DMS114 treated with DMSO at 0.1 percent for 48 hours (cell line): ENCODE measurements around the gene HIGD2A.

ENCODE experiments used
- DNase-seq: peaks from one replicate; lab custom pipeline; 2025; ENCODE audit not compliant: unreplicated experiment; lab: John Stamatoyannopoulos, UW

HIGD2A gene, protein sequence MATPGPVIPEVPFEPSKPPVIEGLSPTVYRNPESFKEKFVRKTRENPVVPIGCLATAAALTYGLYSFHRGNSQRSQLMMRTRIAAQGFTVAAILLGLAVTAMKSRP

DNA sequence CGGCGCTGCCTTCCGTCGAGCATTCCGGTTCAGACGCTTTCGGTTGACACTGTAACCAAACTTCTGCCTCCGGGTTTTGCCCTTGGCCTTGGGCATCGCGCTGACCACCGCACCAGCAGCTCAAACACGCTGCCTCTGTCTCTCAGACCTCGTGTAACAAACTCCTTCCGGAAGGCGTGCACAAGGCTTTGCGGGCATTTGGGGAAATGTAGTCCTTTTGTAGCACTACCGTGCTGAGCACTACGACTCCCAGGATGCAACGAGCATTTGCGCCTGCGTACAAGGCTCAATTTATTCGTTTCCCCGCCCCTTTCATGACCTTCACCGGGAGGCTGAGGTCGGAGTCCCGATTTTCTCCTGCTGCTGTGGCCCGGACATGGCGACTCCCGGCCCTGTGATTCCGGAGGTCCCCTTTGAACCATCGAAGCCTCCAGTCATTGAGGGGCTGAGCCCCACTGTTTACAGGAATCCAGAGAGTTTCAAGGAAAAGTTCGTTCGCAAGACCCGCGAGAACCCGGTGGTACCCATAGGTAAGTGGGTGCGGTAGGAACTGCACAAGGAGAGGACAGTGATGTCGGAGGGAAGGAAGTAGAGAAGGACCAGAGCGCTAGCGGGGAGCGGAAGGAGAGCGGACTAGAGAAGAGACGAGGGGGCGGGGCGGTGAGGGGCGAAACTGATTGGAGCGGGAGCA is at the start of gene HIGD2A, which contains the start of gene NOP16:
Gene HIGD2A, plus strand, starts transcription at position 308 of the 691 bp plus-strand sequence. Its CDS starts 69 bp downstream, at position 377.
Gene NOP16, minus strand, starts transcription at position 155 of the 691 bp plus-strand sequence. Its CDS starts 59 bp downstream, at position 96.
- peak; percentile 99 for DNase-seq

DNA sequence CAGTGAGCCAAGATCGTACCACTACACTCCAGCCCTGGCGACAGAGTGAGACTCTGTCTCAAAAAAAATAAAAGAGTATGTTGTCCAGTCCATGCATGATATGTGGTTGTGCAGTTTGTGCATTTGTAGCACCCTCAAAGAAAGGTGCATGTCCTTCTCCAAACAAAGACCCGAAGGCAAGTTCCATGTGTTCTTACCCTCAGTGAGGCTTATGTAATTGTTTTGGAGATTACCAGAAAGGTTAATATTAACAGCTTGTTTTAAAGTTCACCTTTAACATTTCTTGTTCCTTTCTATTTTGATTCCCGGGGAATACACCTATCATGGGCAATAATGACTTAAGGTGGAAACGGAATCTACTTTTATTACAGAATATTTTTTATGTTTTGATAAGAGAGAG is 49.2 kb upstream of the HIGD2A start:
- no peak for DNase-seq

DNA sequence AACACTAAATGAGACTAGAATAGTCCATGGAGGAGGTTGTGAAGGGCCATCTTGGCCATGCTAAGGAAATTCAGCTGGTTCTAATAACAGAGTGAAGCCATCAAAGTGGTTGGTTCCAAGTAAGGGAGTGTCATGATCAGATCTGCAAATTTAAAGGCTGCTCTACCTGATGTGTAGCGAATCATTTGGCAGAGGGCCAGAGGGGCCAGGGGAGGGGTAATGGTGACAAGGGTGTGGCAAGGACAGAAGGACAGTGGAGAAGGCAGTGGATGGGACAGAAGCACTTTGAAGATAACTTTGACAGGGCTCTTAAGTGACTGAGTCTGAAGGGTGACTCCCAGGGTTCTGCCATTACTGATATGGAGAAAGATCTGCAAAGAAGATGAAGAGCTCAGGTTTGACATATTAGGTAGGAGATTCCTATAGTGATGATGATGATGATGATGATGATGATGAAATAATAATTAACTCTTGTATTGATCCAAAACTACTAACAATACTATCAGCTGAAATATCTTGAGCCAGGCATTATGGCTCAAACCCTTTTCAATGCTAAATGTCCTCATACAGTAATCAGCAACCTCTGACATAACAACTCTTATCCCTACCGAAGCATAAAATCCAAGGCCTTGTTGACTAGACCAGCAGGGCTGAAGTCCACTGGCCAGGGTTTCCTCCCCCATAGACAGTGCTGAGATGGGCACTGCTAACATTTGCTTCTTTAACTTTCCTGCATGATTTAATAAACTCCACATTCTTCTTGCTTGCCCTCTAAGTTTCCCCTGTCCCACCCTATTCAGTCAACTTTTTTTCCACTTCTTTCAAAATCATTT is 47.0 kb upstream of the HIGD2A start:
- DNase-seq = no peak

DNA sequence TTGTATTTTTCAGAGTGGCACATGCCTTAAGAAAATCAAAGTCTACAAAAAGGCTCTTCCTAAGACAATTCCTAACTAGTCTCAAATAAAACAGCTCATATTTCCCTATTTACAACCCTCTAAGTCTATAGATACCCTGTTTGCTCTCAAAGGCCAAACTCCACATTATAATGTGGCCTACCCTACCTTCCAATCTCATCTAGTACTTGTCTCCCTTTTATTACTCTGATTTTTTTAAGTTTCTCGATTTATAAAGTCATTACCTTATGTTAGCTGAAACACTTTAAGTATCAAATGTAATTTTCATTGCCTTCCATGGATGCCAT is 46.4 kb upstream of the HIGD2A start:
- DNase-seq = no peak

DNA sequence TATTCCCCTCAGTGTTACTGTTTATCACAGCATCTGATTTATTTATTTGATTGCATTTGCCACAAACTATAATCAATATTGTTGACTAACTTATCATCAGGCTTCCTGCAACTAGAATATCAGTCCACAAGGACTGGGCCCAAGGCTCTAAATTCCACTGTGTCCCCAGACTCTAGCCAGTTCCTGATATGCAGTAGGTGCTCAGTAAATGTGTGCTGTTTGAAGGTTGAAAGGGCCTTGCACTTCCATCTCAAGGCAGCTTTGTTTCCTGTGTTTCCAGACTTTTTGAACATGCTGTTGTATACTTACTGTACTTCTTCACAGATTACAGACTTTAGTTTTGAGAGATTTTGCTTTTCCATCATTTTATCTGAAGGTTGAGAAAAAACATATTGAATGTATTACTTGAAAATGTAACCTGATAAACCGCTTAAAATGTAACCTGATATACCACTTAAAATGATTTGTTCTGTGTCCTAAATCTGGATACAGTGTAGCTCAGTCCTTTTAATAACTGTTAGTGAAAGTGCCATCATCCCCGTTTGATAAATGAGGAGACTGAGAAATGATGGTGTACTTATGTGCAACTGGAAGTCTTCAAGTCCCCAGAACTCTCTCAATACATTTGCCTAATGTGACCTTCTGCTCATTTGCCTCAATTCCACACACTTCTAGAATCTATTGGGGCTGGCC is 45.6 kb upstream of the HIGD2A start:
- DNase-seq = no peak

DNA sequence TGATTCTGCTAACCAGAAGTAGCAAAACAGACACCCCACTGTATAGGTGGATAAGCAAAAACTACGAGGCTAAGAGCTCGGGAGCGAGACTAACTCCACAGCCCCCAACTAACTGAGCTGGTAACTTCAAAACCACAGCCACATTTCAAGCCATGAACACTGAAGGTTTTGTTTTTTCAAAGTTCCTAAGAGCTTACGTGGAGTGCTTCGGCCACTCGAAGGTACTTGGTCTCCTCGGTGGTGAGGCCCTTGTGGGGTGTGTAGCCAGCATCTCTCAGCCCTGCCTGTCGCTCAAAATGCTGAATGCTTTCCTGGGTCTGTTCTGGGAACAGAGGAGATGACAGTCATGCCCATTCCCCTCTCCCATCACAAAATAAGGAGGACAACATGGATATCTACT is 38.1 kb upstream of the HIGD2A start:
- DNase-seq = no peak

DNA sequence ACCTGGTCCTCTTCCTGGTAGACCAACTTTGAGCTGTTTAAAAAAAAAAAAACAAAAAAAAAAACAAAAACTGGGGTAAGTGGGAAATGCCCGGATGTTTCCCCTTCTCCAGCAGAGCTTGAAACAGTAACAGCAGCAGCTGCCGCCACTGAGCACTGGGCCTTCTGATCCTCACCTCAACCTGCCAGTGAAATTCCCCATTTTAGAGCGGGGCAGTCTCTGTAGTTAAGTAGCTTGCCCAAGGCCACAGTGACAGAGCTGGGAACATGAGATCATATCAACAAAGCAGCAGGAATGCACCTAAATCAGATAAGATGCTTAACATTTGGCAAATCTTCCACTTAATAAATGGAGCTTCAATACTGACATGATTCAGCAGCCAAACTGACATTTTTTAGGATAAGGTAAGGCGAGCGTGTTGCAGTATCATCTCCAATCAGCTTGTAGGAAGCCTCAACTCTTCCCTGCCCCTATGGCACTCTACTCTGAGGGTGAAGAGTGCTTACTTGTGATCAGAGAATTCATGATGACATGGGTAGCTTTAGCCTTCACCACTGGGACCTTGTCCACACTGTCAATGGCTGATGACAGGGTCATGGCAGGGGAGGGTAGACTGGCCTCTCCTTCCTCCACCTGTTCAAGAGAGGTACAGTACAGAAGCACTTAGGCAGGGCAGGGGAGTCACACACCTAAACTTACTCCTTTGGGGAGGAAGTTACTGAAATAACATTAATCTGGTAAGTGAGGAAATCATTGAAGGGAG is 36.3 kb upstream of the HIGD2A start:
- no peak for DNase-seq

DNA sequence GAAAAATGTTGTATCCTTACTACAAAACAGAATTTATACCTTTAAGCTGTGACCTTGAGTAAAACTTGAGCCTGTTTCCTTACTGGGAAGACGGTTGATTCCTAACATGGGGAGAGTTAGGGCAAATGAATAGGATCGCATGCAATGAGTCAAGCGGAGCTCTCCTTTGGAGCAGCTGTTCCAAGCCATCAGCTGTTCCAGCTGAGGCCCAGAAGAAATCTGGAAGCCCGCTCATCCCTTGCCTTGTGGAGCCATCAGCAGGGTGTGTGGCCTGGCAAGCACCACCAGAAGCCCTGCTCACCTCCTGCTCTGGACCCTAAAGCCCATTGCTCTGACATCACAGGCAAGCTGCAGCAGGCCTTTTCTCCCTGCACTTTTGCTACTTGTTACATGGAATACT is 35.0 kb upstream of the HIGD2A start:
- DNase-seq = no peak

DNA sequence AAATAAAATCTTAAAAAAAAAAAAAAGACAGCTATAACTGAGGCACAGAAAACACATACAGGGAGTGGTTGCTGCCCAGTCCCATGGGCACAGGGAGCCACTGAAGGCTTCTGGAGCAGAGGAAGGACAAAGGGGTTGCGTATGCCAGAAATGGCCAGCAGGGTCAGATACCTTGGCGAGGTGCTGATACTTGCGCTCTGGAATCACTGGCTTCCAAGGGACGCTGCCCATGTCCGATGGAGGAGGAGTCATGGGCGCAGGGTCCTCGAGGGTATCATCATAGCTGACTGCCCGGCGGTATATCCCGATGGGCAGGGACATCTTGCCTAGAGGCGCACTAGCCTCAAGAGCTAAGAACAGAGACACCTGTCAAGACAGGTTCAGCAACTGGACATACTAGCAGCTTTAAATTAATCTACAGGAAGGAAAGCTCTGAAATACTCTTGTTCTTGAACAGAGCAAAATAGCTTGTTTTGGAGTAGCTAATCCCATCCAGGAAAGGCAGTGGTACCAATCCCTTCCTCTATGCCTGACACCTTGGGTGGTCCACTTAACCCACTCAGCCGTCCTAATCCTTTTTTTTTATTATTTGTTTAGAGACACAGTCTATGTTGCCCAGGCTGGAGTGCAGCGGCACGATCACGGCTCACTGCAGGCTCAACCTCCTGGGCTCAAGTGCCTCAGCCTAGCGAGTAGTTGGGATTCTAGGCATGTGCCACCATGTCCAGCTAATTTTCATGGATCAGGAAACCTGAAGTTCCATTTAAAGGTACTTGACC is 33.0 kb upstream of the HIGD2A start:
- DNase-seq = no peak

DNA sequence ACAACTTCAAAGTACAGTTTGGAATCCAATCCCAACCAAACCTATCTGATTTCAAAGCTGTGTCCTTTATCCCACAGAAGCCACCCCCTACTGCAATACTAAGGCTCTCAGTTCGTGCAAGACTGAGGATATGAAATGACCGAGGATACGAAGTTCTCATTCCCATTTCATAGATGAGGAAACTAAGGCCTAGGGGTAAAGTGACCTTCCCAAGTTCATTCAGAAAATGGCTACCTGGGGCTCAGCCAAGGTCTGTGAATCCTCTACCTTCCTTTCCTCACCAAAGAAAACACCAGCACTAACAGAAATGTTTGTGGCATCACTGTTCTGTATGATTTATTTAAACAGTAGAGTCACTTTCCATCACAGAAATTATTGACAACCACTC is 32.4 kb upstream of the HIGD2A start:
- DNase-seq = no peak

DNA sequence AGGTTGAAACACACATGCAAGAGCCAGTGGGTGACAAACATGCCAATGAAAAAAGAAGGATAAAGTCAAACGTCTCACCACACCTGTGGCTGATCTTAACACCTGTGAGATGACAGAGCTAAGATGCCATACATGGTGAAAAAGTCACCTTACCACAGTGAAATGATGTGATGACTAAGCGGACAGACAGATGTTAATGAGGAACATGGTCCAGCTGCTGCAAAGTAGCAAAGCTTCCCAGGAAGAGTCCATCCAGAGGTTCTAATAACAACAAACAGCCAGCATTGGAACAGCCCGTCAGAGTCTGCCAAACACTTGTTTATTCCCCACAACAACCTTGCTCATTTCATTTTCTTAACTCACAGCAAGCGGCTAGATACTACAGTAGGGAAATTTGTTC is 28.9 kb upstream of the HIGD2A start:
- no peak for DNase-seq

DNA sequence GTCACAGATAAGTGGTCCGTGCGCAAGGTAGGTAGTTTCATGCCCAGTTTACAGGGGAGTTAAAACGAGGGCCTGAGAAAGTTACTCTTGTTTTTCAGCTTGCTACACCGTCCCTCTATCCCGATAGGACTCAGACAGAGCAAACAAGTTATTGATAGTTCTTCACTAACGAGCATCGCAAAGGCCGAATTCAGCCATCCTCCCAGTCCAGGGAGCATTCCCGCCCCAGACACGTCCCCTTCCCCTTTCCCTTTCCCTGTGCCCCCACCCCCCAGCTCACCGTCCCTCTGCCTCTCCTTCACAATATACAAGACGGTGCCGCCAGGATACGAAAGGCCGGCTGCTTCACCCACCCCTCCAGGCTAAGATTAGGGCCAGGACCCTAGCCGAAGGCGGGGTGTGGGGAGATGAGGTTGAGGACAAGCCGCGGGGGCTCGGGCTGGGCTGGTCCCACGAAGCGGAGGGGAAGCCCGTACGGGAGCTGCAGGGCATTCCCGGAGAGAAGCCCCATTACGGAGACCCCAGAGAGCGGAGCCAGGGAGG is 27.6 kb upstream of the HIGD2A start:
- DNase-seq = no peak

DNA sequence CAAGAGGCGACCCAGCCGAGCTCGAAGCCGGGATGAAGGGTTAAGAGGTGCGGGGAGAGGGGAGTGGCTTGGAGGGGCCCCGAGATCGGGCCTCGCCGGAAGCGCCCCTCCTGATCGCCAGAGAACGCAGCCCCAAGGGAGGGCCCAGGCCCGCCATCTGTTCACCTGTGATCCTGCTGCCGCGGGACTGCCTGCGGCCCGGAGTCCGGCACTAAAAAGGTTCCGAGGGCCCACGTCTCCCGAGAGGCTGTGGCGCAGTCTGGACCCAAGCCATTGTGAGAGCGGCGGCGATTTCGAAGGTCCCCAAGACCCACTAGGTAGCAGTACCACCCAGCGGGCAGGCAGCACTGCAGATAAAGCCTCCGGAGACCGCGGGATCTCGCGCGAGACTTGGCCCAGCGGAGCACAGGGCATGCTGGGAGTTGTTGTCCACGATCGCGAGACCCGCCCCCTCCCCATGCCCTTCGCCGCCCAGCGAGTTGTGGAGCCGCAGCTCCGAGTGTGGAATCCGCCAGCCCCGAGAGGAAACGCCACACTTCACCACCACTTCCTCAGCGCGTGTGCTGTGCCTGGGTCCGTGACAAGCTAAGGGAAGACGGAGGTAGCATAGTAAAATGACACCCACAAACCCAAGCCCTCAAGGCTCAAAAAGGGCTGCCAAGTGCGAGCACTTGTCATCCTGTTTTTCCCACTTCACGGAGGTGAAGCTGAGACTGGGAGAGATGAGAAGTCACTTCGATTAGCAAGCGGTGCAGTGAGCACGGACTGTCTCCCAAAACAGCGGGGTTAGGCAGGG is 26.9 kb upstream of the HIGD2A start, which contains the start of gene KIAA1191:
Gene KIAA1191, minus strand, starts transcription at position 328 of the 796 bp plus-strand sequence. CDS start 2,256 bp downstream, outside the sequence.
- peak; percentile 81 for DNase-seq

DNA sequence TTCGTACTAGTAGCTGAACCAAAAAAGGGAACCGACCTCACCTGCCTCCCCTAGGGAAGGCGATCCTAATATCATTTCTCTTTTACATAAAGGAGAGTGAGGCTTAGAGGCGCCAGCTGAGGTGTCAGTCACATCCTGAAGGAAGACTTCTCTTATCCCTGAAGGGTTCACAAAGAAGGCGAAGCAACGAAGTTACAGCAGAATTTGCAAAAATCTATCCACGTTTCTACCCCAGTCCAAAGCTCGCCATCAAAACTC is 26.4 kb upstream of the HIGD2A start:
- no peak for DNase-seq

DNA sequence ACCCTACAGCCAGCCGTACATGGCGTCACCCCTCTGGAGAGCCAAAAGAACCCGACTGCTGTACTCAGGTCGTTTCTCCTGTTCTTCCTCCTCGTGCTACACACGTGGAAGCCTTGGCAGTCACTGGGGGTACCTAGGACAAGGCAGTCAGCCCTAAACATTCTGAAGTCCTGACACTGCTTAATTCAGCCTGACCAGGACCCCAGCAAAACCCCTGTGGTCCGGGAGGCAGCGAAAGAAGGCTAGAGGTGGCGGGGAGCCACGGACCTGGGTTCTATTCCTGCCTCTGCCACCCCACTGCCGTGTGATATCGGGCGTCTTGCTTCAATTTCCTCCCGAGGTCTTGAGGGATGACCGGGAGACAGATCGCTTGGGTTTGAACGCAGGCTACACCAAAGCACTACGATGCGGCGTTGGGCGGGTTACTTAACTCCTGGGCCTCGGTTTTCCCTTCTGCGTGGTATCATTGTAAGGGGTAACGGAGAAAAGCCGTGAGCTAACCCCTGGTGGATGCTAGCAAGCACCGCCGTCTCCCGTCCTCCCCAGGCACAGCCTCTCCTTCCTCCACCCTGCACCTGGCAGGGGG is 23.7 kb upstream of the HIGD2A start:
- DNase-seq = no peak

DNA sequence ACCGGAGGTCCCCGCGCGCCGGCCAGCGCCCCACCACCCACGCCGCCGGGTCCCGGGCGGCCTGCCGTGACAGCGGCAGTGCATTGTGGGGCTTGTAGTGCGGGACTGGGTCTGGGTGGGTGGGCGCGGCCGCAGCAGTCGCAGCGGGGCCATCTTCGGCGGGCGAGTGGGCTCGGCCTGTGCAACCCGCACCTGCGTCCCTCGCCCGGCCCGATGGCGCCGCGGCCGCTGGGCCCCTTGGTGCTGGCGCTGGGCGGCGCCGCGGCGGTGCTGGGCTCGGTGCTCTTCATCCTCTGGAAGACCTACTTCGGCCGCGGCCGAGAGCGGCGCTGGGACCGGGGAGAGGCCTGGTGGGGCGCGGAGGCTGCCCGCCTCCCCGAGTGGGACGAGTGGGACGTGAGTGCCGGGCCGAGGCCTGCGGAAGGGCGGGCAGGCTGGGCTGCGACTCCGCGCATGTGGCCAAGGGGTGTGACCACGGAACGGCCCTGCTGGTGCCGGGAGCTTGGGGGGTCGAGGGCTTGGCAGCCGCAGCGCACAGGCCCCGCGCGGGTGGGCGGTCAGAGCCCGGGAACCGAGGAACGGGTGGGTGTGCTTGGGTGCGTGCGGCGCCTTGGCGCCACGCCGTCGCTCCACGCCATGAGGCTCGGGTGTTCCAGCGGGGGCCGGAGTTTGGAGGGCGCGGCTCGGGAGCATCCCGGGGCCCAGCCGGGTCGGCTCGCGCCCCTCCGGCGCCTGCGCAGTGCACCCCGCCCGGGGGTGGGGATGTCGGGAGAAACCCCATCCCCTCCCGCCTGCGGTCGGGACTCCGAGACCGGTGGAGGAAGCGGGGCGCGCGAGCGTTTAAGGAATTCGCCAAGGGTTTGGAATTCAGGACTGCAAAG is 23.0 kb upstream of the HIGD2A start, which contains the start of gene ARL10:
Gene ARL10, plus strand, starts transcription at position 137 of the 881 bp plus-strand sequence. Its CDS starts 77 bp downstream, at position 214.
- DNase-seq = no peak

DNA sequence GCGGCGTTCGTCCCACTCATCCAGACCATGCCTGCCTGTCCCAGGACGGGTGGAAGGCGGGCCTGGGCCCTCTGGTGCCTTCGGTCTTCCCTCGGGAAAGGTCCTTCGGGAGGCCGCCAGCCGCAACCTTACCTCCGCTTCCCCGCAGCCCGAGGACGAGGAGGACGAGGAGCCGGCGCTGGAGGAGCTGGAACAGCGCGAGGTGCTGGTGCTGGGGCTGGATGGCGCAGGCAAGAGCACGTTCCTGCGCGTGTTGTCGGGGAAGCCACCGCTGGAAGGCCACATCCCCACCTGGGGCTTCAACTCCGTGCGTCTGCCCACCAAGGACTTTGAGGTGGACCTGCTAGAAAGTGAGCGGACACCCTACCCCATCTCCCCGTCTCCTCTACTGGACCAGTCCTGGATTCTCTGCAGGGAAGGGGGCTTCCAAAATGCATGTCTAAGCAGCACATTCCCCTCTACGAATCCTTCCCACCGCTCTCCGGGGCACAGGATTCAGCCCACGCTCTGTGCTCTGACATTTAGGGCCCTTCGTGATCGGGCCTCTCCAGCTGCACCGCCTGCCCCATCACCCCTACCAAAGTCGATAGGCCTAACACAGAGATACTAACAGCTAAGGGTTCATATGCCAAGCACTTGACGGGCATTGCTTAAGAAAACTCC is 22.2 kb upstream of the HIGD2A start:
- no peak for DNase-seq
